OCI-LY1 (cell line): ENCODE data around the gene KRTAP10-7.

Experiments used
- H2AFZ ChIP-seq: fragments of 200-600 bp; sonication (generic), shearing (Covaris generic); 2 replicates; pipeline ENCODE4 v1.6.0; 2014; ENCODE audit warnings: antibody characterized with exemption, mild to moderate bottlenecking, low read length
- H3F3A ChIP-seq: fragments of 200-600 bp; sonication (generic), shearing (Covaris generic); 2 replicates; pipeline ENCODE4 v1.6.0; 2014; ENCODE audit warnings: mild to moderate bottlenecking, antibody characterized with exemption, low read length, moderate library complexity; ENCODE audit not compliant: insufficient read depth
- H3K27ac ChIP-seq: fragments of 200-600 bp; sonication (generic); 2 replicates; pipeline ENCODE4 v1.5.1; 2014; ENCODE audit warnings: low read length, mixed run types, mild to moderate bottlenecking, low read depth; ENCODE audit not compliant: poor library complexity, severe bottlenecking
- H3K27me3 ChIP-seq: fragments of 200-600 bp; sonication (generic); 2 replicates; pipeline ENCODE4 v1.6.0; 2014; ENCODE audit warnings: antibody characterized with exemption, mild to moderate bottlenecking, low read length, moderate library complexity; ENCODE audit not compliant: insufficient read depth
- H3K36me3 ChIP-seq: fragments of 200-600 bp; sonication (generic); 2 replicates; pipeline ENCODE4 v1.6.1; 2014; ENCODE audit warnings: mild to moderate bottlenecking, antibody characterized with exemption, low read length, moderate library complexity, mixed read lengths; ENCODE audit not compliant: insufficient read depth
- H3K4me1 ChIP-seq: fragments of 200-600 bp; sonication (generic); 2 replicates; pipeline ENCODE4 v1.5.1; 2014; ENCODE audit warnings: mild to moderate bottlenecking, low read length, moderate library complexity; ENCODE audit not compliant: insufficient read depth, severe bottlenecking
- H3K4me2 ChIP-seq: fragments of 200-600 bp; sonication (generic), shearing (Covaris generic); 2 replicates; pipeline ENCODE4 v1.6.1; 2014; ENCODE audit warnings: low read length
- H3K4me3 ChIP-seq: fragments of 200-600 bp; sonication (generic); 2 replicates; pipeline ENCODE4 v1.5.1; 2014; ENCODE audit warnings: low read length, low read depth, mild to moderate bottlenecking, mixed read lengths; ENCODE audit not compliant: poor library complexity, severe bottlenecking
- H3K79me2 ChIP-seq: fragments of 200-600 bp; shearing (Covaris generic); 2 replicates; pipeline ENCODE4 v1.6.1; 2016; ENCODE audit warnings: mixed run types, low read length, mixed read lengths; ENCODE audit not compliant: insufficient read depth
- H3K9ac ChIP-seq: fragments of 200-600 bp; sonication (generic), shearing (Covaris generic); 2 replicates; pipeline ENCODE4 v1.6.1; 2014; ENCODE audit warnings: mild to moderate bottlenecking, low read length, mixed read lengths
- H3K9me2 ChIP-seq: fragments of 200-600 bp; sonication (generic), shearing (Covaris generic); 2 replicates; pipeline ENCODE4 v1.6.1; 2014; ENCODE audit warnings: low read depth, mild to moderate bottlenecking, low read length, mixed read lengths
- H3K9me3 ChIP-seq: fragments of 200-600 bp; shearing (Covaris generic); 2 replicates; pipeline ENCODE4 v1.6.1; 2014; ENCODE audit warnings: low read length, mixed read lengths
- H4K20me1 ChIP-seq: fragments of 200-600 bp; sonication (generic), shearing (Covaris generic); 2 replicates; pipeline ENCODE4 v1.6.0; 2016; ENCODE audit warnings: mild to moderate bottlenecking, low read length; ENCODE audit not compliant: insufficient read depth
- EZH2 ChIP-seq: fragments of 200-600 bp; sonication (generic), shearing (Covaris generic); IDR thresholded peaks from 2 replicates; pipeline ENCODE4 v1.8.0; 2017; ENCODE audit warnings: borderline replicate concordance, mixed run types, mild to moderate bottlenecking, antibody characterized with exemption, low read length, moderate library complexity, mixed read lengths
- TF ChIP-seq, protein P1 (sequence below): fragments of 200-600 bp; sonication (generic), shearing (Covaris generic); IDR thresholded peaks from 2 replicates; pipeline ENCODE4 v1.5.1; 2017; ENCODE audit warnings: mild to moderate bottlenecking, antibody characterized with exemption, low read length, moderate library complexity, mixed read lengths

Gene KRTAP10-7

GRCh38 chr21:44630440-44630839 lies 30.0 kb downstream of the KRTAP10-7 start:
- Histone ChIP-seq H3F3A (no peaks in the 10 kb centered on the region), H3K9me3 (0 out of 2 replicates have a peak, but pooled peaks cover 3% of the 10 kb centered on the region), H3K9me2 (no peaks in the 10 kb centered on the region), H3K79me2 (no peaks in the 10 kb centered on the region), H3K27ac (no peak overlapping the region), H3K36me3 (no peaks in the 10 kb centered on the region), H3K27me3 (no peaks in the 10 kb centered on the region), H4K20me1 (no peaks in the 10 kb centered on the region), H3K4me1 (no peaks in the 10 kb centered on the region), H2AFZ (no peak overlapping the region), H3K4me2 (no peak overlapping the region), H3K4me3 (no peak overlapping the region), H3K9ac (no peak overlapping the region)
- TF ChIP-seq, protein P1, sequence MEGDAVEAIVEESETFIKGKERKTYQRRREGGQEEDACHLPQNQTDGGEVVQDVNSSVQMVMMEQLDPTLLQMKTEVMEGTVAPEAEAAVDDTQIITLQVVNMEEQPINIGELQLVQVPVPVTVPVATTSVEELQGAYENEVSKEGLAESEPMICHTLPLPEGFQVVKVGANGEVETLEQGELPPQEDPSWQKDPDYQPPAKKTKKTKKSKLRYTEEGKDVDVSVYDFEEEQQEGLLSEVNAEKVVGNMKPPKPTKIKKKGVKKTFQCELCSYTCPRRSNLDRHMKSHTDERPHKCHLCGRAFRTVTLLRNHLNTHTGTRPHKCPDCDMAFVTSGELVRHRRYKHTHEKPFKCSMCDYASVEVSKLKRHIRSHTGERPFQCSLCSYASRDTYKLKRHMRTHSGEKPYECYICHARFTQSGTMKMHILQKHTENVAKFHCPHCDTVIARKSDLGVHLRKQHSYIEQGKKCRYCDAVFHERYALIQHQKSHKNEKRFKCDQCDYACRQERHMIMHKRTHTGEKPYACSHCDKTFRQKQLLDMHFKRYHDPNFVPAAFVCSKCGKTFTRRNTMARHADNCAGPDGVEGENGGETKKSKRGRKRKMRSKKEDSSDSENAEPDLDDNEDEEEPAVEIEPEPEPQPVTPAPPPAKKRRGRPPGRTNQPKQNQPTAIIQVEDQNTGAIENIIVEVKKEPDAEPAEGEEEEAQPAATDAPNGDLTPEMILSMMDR: no peak
- TF ChIP-seq EZH2: no peak

DNA sequence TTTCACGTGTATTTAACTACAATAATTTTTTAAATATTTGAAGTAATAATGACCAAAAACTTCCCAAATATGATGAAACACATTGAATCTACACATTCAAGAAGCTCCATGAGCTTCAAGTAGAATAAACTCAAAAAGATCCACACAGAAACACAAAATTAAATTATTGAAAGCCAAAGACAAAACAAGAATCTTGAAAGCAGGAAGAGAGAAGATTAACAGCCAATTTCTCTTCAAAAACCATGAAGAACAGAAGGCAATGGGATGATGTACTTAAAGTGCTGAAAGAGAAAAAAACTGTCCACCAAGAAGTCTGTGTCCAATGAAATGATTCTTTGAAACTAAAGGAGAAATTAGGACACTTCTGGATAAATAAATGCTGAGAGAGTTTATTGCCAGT lies 31.7 kb downstream of the KRTAP10-7 start:
- Histone ChIP-seq H3K4me2 (no peak overlapping the region), H3K4me1 (no peaks in the 10 kb centered on the region), H2AFZ (no peak overlapping the region), H3K9me3 (0 out of 2 replicates have a peak, but pooled peaks cover 3% of the 10 kb centered on the region), H3K27me3 (no peaks in the 10 kb centered on the region), H3K9ac (no peak overlapping the region), H3K27ac (no peak overlapping the region), H3K4me3 (no peak overlapping the region), H3K36me3 (no peaks in the 10 kb centered on the region), H3K79me2 (no peaks in the 10 kb centered on the region), H3F3A (no peaks in the 10 kb centered on the region), H4K20me1 (no peaks in the 10 kb centered on the region), H3K9me2 (no peaks in the 10 kb centered on the region)
- TF ChIP-seq, protein P1: no peak
- no peak for TF ChIP-seq EZH2

DNA sequence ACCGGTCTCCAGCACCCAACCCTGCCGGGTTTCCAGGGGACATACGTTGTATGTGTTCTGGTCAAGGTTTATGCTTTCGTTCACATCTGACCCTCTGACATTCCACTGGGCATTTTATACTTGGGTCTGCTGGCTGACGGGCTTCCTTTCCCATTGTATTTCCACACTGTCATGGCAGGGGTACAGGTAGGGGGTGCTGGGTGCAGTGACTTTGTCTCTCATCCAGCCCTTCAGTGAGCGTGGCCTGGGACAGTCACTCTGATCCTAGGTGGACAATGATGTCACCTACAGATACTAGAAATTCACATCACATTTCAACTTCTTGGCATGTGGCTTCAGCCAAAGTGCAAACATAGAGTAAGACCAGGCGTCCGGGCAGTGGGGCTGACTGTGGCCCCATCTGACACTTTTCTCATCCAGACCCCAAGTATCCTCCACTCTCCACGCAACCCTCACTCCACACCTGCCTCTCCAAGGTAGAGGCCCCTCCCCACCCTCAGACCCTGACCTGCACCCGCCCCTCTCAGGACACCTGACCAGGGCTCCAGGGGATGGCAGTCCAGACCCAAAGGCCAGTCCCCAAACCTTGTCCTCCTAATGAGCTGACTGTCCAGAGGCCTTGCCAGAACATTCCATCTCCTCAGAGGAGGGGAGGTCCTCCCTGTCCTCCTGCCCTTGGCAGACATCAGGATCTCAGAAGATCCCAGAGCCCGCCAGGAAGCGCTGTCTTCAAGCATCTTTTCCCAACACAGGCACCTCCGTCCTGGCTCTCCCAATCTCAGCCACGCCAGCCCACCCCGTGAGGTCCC lies 36.0 kb downstream of the KRTAP10-7 start:
- 0 out of 2 replicates have a peak, but pooled peaks cover 3% of the 10 kb centered on the region for H3K9me3 ChIP-seq
- no peak overlapping the region for H2AFZ ChIP-seq
- H4K20me1 ChIP-seq: no peaks in the 10 kb centered on the region
- no peaks in the 10 kb centered on the region for H3K4me1 ChIP-seq
- no peaks in the 10 kb centered on the region for H3K27me3 ChIP-seq
- TF ChIP-seq, protein P1: no peak
- no peak for TF ChIP-seq EZH2
- H3K79me2 ChIP-seq: no peaks in the 10 kb centered on the region
- H3F3A ChIP-seq: no peaks in the 10 kb centered on the region
- H3K9ac ChIP-seq: no peak overlapping the region
- no peak overlapping the region for H3K27ac ChIP-seq
- no peaks in the 10 kb centered on the region for H3K36me3 ChIP-seq
- H3K4me3 ChIP-seq: no peak overlapping the region
- H3K4me2 ChIP-seq: no peak overlapping the region
- no peaks in the 10 kb centered on the region for H3K9me2 ChIP-seq
